Ammon's horn (tissue), 1 donor: Measurements from ENCODE around the gene KIF9.
"Not testable (repeated sequence)": the region's sequence is repeated elsewhere in the genome, so short reads cannot be mapped to it uniquely, and the experiment has no call there.

Experiments used
- DNase-seq: peaks from one replicate; pipeline ENCODE4 v3.0.0-alpha.2; 2016; ENCODE audit warnings: low spot score

KIF9 gene

GRCh38 chr3:47193871-47194859 lies 88.4 kb downstream of the KIF9 start:
- DNase-seq: no peak

DNA sequence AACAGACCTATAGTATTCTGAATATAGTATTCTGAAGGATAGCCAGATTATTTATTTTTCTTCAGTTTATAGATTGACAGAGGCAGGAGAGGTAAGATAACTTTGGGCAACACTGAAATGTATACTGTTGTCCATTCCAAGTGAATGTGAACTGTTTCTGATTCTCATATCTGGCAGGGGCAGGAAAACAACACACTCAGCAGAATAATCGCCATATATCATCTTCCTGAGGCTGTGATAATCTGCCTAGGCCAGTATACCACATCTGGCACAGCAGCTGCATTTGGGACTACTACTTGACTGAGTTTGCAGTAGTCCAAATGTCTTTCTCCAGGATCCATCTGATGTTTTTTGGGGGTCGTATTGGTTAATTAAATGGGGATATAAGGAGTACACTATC lies 96.3 kb downstream of the KIF9 start:
- DNase-seq: no peak

GRCh38 chr3:47181685-47182084 lies 100.9 kb downstream of the KIF9 start:
- not testable (repeated sequence) for DNase-seq

- not testable (repeated sequence) for DNase-seq
Observed at GRCh38 chr3:47180011-47180410, 102.6 kb downstream of the KIF9 start.
